Activated T-helper 2 cell treated with anti-CD3 and anti-CD28 coated beads, Interferon-gamma antibody, Interleukin-2, Interleukin-4, amounts not matched to agents 10 μg/mL and 5 μg/mL and 100 μg/mL, durations not matched to agents 14 hours and 24 hours and 36 hours (primary cell): ENCODE measurements around the gene LPO. TPM values are rescaled to one million over a fixed set of nuclear protein-coding genes. Genes with fewer than 3 reads are reported as not detected.

Experiments
- DNase-seq: peaks from one replicate; pipeline ENCODE4 v3.0.0; 2021; ENCODE audit warnings: low spot score
- H3K27ac Mint-ChIP-seq: one replicate; pipeline ENCODE4 v1.8.0; 2021; ENCODE audit warnings: mixed read lengths
- H3K27me3 Mint-ChIP-seq: one replicate; pipeline ENCODE4 v1.8.0; 2021; ENCODE audit warnings: low read depth, mixed read lengths
- H3K36me3 Mint-ChIP-seq: one replicate; pipeline ENCODE4 v1.8.0; 2021; ENCODE audit warnings: low read depth, mixed read lengths
- H3K4me1 Mint-ChIP-seq: one replicate; pipeline ENCODE4 v1.8.0; 2021; ENCODE audit warnings: low read depth, mixed read lengths
- H3K4me3 Mint-ChIP-seq: one replicate; pipeline ENCODE4 v1.8.0; 2021; ENCODE audit warnings: low read depth, mild to moderate bottlenecking, moderate library complexity, mixed read lengths
- H3K9me3 Mint-ChIP-seq: one replicate; pipeline ENCODE4 v1.8.0; 2021; ENCODE audit warnings: mixed read lengths
- intact Hi-C: fragments of 100-400 bp; cut with micrococcal nuclease; formaldehyde crosslinking; loops from one replicate; pipeline ENCODE4 v1.15.1; 2023
- total RNA-seq: library from RNA; stranded (reverse); gene quantifications from 2 replicates; pipeline ENCODE4 v1.2.3, GENCODE V29; 2022

Gene LPO
- total RNA-seq, 1 donor from 2014 or later: not detected

DNA sequence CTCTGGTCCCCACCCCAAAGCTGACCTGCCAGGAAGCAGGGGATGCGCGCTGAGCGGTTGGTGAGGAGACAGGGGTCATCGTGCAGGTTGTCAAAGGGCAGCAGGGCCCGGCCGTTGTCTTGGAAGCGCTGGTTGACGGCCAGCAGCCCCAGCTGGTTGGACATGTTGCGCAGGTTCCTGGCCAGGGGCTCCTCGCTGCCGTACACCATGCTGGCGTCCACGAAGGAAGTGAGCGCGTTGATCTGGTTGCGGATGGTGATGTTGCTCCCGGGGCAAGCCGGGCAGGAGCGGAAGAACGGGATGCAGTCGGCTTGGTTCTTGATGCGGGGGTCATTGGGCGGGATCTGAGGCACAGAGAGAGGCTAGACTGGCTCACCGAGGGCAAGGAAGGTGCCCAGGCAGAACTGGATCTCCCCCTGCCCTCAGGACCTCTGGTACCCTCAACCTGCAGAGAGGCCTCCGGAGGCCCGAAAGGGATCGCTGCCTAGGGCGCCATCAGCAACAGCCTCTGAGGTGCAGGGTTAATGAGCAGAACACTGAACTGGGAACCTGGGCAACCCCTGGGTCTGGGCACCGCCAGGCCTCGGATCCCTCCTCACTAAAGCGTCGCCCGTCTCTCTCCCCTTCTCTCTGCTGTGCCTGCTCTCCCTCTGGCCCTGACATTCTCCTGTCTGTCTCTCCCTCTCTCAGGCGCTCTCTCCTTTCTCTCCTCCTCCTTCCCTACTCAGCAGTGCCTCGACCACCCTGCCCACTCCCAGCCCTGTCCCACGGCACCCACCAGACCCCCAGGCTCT, 39.6 kb downstream of the LPO start:
- H3K27me3 Mint-ChIP-seq: peaks cover 20% of the 10 kb centered on the region
- intact Hi-C loops: no loop called here
- no peak overlapping the region for H3K4me3 Mint-ChIP-seq
- peaks cover 6% of the 10 kb centered on the region for H3K4me1 Mint-ChIP-seq
- H3K36me3 Mint-ChIP-seq: no peaks in the 10 kb centered on the region
- DNase-seq: no peak
- no peak overlapping the region for H3K27ac Mint-ChIP-seq
- no peaks in the 10 kb centered on the region for H3K9me3 Mint-ChIP-seq

DNA sequence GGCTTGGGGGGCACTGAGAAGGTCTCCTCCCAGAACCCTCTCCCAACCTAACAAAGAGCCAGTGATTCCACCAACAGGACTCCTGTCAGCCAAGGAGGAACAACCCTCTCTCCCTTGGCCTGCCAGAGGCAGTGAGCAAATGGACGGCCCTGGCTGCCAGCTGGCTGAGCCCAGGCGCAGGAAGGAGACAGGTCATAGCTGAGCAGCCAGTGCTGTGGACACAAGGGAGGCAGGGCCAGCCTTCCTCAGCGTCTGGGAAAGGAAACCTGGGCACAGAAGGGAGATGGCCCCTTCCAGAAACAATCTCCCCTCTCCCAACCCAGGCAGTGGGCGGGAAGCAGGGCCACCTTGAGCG, 40.3 kb downstream of the LPO start:
- Mint-ChIP-seq H3K4me3 (no peak overlapping the region), H3K9me3 (no peaks in the 10 kb centered on the region), H3K27ac (no peak overlapping the region), H3K27me3 (peaks cover 24% of the 10 kb centered on the region), H3K36me3 (no peaks in the 10 kb centered on the region), H3K4me1 (peaks cover 4% of the 10 kb centered on the region)
- no peak for DNase-seq
- intact Hi-C loops: no loop called here

DNA sequence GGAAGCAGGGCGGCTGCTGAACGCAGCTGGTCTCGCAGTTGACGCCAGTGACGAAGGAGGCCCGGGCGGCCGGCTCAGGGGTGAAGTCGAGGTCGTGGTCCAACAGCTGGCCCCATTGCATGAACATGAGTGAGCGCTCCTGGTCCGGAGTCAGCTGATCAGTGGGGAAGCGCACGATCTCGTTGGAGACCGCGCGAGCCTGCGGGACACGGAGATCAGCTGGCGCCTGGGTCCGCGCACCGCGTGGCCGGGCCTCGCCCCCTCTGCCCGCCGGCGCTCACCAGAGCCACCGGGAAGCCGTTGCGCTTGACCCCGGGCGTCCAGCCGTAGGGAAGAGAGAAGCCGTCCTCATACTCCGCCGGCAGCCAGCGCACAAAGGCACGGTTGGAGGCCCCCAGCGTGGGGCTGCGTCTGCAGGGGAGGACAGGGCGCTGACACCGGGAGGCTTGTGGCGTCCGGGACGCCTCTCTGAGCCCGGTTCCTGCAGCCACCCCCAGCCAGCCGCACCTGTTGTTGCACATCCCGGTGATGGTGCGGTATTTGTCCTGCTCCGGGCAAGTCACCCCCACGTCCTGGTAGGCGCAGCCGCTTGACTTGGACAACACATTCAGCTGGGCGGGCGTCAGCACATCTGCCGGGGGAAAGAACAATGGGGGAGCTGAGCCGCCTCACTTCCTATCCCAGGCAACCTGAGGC, 40.8 kb downstream of the LPO start:
- intact Hi-C loops: no loop called here

DNA sequence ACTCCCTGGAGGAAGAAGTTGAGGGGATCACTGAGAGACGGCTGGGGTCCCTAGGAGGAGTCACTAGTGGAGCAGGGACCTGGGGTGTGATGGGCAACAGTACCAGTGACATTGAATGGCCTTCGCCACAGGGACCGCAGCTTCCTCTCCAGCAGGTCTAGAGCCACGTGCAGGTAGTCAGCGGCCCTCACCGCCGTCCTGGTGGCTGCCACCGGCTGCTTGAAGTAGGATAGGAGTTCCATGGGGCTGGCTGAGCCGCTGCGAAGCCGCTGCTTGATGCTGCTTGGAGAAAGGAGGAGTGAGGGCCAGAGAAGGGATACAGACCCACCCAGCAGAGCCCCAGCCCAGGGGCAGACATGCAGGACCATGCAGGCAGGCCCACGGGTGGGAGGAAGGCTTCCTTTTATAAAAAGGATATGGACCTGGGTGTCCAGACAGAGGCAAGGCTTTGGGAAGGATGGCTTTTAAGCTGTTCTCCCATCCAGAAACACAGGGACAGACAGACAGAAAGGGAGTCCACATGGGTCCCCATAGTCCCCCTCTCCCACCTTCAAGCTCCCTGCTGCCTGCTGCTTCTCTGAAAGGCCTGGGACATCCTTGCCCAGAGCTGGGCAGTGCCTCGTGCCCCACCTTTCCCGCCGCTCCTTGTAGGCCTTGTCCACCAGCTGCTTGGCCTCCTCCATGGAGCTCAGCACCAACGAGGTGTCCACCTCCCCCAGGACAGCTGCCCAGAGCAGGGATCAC, 41.5 kb downstream of the LPO start:
- Mint-ChIP-seq H3K27me3 (peaks cover 24% of the 10 kb centered on the region), H3K36me3 (no peaks in the 10 kb centered on the region), H3K4me3 (no peak overlapping the region), H3K9me3 (no peaks in the 10 kb centered on the region), H3K27ac (no peak overlapping the region), H3K4me1 (peaks cover 6% of the 10 kb centered on the region)
- DNase-seq: no peak
- intact Hi-C loops: no loop called here

More for the DNA sequence above, 40.8 kb downstream of the LPO start:
- no peaks in the 10 kb centered on the region for H3K36me3 Mint-ChIP-seq
- peaks cover 24% of the 10 kb centered on the region for H3K27me3 Mint-ChIP-seq
- H3K4me1 Mint-ChIP-seq: peaks cover 4% of the 10 kb centered on the region
- no peak for DNase-seq
- H3K4me3 Mint-ChIP-seq: no peak overlapping the region
- H3K9me3 Mint-ChIP-seq: no peaks in the 10 kb centered on the region
- H3K27ac Mint-ChIP-seq: no peak overlapping the region

DNA sequence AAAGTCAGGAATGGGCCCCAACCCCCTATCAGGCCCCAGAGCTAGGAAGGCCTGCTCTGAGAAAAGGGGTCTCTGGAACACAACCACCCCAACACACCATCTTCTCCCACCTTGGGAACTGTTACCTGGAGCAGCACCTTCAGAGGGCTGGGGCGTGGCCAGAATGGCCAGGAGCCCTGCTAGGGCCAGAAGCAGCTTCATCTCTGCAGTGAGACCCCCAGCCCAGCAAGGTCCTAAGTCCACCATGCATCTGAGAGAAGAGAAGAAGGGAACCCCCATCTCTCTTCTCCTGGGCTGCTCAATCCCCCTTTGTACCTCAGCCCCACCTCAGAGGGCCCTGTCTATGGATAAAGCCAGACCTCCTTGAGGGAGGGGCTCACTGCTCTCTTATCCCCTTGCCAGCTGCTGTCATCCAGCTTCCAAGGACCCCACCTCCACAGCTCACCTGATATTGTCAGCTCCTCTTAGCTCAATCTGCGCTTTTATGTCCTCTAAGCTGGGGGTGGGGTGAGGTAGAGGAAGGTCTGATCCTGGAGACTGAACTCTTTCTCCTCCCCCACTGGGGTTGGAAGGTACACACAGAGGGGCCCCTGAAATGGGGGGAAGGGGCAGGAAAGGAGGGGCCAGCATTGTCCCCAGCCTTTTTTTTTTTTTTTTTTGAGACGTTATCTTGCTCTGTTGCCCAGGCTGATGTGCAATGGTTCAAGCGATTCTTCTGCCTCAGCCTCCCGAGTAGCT, 42.3 kb downstream of the LPO start, which contains the start of gene MPO:
Gene MPO, minus strand, starts transcription at position 456 of the 738 bp plus-strand sequence. Its CDS starts 177 bp downstream, at position 279.
- DNase-seq: no peak
- H3K27me3 Mint-ChIP-seq: peaks cover 26% of the 10 kb centered on the region
- intact Hi-C loops: no loop called here
- H3K36me3 Mint-ChIP-seq: no peaks in the 10 kb centered on the region
- no peak within 1 kb of the TSS for H3K27ac Mint-ChIP-seq
- no peak within 1 kb of the TSS for H3K4me3 Mint-ChIP-seq
- no peaks in the 10 kb centered on the region for H3K9me3 Mint-ChIP-seq
- H3K4me1 Mint-ChIP-seq: peaks cover 9% of the 10 kb centered on the region

DNA sequence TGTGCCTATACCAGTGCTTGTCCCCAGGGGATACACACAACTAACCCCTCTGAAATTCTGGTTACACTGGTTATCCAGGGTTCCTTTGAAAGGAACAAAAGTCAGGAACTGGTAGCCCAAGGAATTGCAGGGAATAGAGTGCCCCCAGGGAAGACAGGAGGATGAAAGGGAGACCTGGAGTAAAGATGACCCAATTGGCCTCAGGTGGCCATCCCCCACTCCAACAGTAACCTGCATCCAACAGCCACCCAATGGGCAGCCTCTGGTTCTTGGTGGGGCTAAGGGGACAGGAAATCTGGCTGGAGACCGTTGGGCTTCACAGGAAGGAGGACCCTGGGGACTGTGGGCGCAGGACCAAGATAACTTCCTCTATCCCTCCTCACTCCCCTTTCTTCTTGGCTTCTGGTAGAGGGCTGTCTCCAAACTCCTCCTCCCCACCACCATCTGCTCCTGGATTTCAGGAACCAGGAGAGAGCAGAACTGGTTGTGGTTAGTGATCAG, 43.2 kb downstream of the LPO start:
- Mint-ChIP-seq H3K36me3 (no peaks in the 10 kb centered on the region), H3K9me3 (no peaks in the 10 kb centered on the region), H3K4me1 (peaks cover 9% of the 10 kb centered on the region), H3K27me3 (peaks cover 26% of the 10 kb centered on the region), H3K4me3 (no peak overlapping the region), H3K27ac (no peak overlapping the region)
- intact Hi-C loops: no loop called here
- no peak for DNase-seq

DNA sequence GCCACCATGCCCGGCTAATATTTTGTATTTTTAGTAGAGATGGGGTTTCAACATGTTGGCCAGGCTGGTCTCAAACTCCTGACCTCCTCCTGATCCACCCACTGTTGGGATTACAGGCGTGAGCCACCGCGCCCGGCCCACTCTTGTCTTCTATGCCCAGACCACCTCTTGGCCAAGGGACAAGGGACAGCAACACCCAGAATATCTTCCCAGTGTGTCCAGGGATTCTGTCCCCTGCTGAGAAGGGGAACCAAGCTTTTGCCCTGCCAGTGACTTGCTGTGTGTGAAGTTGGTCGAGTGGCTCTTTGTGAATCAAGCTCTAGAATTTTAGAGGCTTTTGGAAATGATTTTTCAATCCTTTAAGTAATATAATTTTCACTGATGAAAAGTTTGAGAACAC, 44.1 kb downstream of the LPO start:
- Mint-ChIP-seq H3K9me3 (no peaks in the 10 kb centered on the region), H3K27ac (no peak overlapping the region), H3K36me3 (no peaks in the 10 kb centered on the region), H3K4me3 (no peak overlapping the region), H3K4me1 (peaks cover 9% of the 10 kb centered on the region), H3K27me3 (peaks cover 26% of the 10 kb centered on the region)
- DNase-seq: no peak
- intact Hi-C loops: no loop called here

DNA sequence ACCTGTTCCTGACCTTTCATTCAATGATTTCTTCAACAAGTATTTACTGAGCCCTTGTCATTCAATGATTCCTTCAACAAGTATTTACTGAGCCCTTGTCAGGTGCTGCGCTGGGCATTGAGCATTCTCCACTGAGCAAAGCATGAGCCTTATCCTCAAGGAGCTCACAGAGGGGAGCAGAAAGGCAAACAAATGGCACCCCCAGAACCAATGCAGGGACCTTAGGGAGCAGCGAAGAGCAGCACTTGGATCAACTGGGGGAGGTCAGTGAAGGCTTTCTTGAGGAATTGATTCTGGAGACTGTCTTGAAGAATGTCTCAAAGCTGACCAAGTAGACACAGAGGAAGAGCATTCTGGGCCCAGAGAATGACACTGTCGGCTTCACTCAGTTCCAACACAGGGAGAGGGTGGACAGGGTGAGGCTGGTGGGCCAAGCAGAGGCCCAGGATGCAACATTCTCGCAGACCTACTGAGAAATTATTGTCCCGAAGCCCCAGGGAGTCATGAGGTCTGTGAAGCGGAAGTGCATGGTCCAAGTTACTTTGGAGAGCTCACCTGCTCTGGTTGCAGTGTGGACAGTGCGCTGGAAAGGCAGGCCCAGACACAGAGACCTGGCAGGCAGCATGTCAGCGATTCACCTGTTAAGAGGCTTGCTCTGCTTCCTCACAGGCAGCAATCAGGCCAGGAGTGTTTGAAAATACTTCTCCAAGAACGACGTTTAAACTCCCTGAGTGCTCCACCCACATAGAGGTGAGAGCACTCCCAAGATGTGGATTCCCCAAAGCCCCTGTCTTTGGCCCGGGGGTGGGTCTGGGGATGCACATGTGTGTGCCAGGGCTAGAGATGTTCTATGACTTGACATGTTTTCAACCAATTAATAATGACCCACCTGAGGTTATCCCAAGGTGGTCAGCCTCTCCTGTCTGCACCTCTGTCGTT, 45.6 kb downstream of the LPO start:
- H3K4me3 Mint-ChIP-seq: no peak overlapping the region
- H3K27me3 Mint-ChIP-seq: peaks cover 27% of the 10 kb centered on the region
- intact Hi-C loops: no loop called here
- no peak overlapping the region for H3K27ac Mint-ChIP-seq
- no peaks in the 10 kb centered on the region for H3K36me3 Mint-ChIP-seq
- H3K4me1 Mint-ChIP-seq: peaks cover 11% of the 10 kb centered on the region
- H3K9me3 Mint-ChIP-seq: no peaks in the 10 kb centered on the region
- DNase-seq: no peak

DNA sequence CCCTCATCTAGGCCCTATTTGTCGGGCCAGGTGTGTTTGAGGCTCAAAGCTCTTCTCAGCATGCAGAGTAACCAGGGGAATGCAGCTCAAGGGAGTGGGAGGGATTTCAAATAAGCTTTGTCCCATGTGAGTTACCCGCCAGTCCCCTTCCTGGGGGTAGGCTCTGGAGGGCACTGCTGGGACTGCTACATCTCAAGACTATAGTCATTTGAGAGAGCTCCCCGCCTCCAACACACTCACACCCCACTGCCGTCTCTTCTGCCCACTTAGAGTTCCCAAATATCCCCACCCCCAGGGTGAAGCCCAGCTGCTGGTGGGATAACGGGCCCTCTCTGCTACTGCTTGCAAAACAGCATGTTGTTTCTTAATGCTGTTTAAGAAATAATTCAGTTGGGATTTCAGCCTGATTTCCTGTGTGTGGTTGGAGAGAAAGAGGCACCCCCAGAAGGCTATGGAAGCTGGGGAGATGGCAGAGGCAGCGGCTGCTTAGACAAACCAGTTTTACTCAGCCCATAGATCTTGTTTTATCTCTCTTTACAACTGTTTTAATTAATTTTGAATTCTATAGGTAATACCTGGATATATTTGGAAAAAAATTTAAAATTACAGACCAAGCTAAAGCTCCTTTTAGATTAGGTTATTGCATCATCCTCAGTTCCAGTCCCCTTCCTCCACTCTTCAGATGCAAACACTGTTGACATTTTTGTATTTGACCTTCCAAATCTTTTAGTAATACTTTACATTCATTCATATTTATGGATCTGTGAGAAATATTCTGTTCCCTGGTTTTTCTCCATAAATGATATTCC, 46.4 kb downstream of the LPO start:
- H3K27me3 Mint-ChIP-seq: peaks cover 23% of the 10 kb centered on the region
- peaks cover 7% of the 10 kb centered on the region for H3K4me1 Mint-ChIP-seq
- H3K36me3 Mint-ChIP-seq: no peaks in the 10 kb centered on the region
- H3K4me3 Mint-ChIP-seq: no peak overlapping the region
- no peaks in the 10 kb centered on the region for H3K9me3 Mint-ChIP-seq
- no peak overlapping the region for H3K27ac Mint-ChIP-seq
- intact Hi-C loops: no loop called here
- no peak for DNase-seq

DNA sequence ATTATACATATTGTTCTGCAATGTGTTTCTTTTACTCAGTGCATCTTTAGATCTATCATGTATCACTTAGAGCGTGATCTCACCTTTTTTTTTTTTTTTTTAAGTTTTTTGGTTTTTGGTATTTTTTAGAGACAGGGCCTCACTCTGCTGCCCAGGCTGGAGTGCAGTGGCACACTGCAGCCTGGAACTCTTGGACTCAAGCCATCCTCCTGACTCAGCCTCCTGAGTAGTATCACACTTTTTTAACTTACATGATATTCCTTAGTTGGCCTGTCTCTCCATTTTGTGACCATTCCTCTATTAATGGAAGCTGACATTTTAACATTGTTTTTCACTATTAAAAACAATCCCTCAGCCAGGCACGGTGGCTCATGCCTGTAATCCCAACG, 47.0 kb downstream of the LPO start:
- Mint-ChIP-seq H3K36me3 (no peaks in the 10 kb centered on the region), H3K27ac (no peak overlapping the region), H3K27me3 (peaks cover 24% of the 10 kb centered on the region), H3K4me3 (no peak overlapping the region), H3K9me3 (no peaks in the 10 kb centered on the region), H3K4me1 (peaks cover 7% of the 10 kb centered on the region)
- intact Hi-C loops: no loop called here
- no peak for DNase-seq

DNA sequence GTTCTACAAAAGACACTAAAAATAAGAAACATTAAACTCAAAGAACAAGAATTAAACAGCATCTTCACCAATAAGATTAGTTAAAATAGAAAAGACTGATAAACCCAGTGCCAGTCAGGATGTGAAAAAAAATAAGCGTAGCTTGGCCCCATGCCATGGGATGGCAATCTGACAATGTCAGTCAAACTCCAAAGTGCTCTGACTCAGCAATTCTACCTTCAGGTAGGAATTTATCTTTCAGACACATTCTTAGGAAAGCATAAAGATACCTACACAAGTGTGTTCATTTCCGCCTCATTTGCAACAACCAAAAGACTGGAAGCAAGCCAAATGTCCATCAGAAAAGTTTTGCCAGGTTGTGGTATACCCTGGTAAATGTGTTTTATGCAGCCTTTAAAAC, 51.5 kb downstream of the LPO start:
- no peaks in the 10 kb centered on the region for H3K36me3 Mint-ChIP-seq
- no peak for DNase-seq
- H3K4me3 Mint-ChIP-seq: no peak overlapping the region
- no peak overlapping the region for H3K27ac Mint-ChIP-seq
- intact Hi-C loops: no loop called here
- H3K9me3 Mint-ChIP-seq: no peaks in the 10 kb centered on the region
- H3K27me3 Mint-ChIP-seq: peaks cover 44% of the 10 kb centered on the region
- peaks cover 5% of the 10 kb centered on the region for H3K4me1 Mint-ChIP-seq
